BLaER1 treated with 17β-estradiol and CSF1 and Interleukin-3, amounts not matched to agents 10 nM and 100 nM (cell line): Measurements from ENCODE around the gene ENOX1.

Experiments
- H3K27ac ChIP-seq, 11 experiments: shearing (Covaris generic); formaldehyde crosslinking; 2 replicates each; pipeline ENCODE4 v1.8.1; 2022
- H3K27me3 ChIP-seq, 11 experiments: shearing (Covaris generic); formaldehyde crosslinking; 2 replicates each; pipeline ENCODE4 v1.8.1; 2022
- H3K36me3 ChIP-seq, 11 experiments: shearing (Covaris generic); formaldehyde crosslinking; 2 replicates each; pipeline ENCODE4 v1.8.1; 2022
- H3K4me1 ChIP-seq, 10 experiments: shearing (Covaris generic); formaldehyde crosslinking; 2 replicates each; pipeline ENCODE4 v1.8.1; 2022
- H3K4me2 ChIP-seq, 11 experiments: shearing (Covaris generic); formaldehyde crosslinking; 2 replicates each; pipeline ENCODE4 v1.8.1; 2022
- H3K4me3 ChIP-seq, 10 experiments: shearing (Covaris generic); formaldehyde crosslinking; 2 replicates each; pipeline ENCODE4 v1.8.1; 2022
- H3K9ac ChIP-seq, 11 experiments: shearing (Covaris generic); formaldehyde crosslinking; 2 replicates each; pipeline ENCODE4 v1.8.1; 2022
- H3K9me3 ChIP-seq, 11 experiments: shearing (Covaris generic); formaldehyde crosslinking; replicated peaks in 1 of 11; 2 replicates each; pipeline ENCODE4 v1.8.1; 2022
- H4K20me1 ChIP-seq, 11 experiments: shearing (Covaris generic); formaldehyde crosslinking; 2 replicates each; pipeline ENCODE4 v1.8.1; 2022
- Cebpa-rat ChIP-seq, 11 experiments: shearing (Covaris generic); IDR thresholded peaks; 2 replicates each; pipeline ENCODE4 v1.8.1; 2022

The ENOX1 gene

DNA sequence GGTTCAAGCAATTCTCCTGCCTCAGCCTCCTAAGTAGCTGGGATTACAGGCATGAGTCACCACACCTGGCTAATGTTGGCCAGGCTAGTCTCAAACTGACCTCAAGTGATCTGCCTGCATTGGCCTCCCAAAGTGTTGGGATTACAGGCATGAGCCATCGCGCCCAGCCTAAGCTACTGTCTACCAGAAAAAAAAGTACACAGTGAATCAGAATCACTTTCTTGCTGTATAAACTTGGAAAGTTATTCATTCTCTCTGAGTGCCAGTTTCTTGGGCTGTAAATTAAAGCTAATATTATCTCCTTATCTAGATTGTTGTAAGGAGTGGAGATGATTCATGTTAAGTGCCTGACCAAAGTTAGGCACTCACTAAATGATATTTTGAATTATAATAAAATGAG is 242.8 kb downstream of the ENOX1 start:
- no peak overlapping the region for H3K4me2 ChIP-seq
- H3K9me3 ChIP-seq: peaks cover 0 to 3% (median 0%) of the 10 kb centered on the region in 11 experiments; a peak in 4 of 22 replicates
- TF ChIP-seq Cebpa-rat (IDR thresholded peaks at IDR 0.05): no peak
- H3K9ac ChIP-seq: no peak overlapping the region
- H3K4me3 ChIP-seq: no peak overlapping the region
- no peaks in the 10 kb centered on the region for H4K20me1 ChIP-seq
- H3K36me3 ChIP-seq: no peaks in the 10 kb centered on the region
- H3K27me3 ChIP-seq: no peaks in the 10 kb centered on the region
- no peak overlapping the region for H3K27ac ChIP-seq
- H3K4me1 ChIP-seq: peaks cover 0 to 12% (median 0%) of the 10 kb centered on the region in 10 experiments; a peak in 6 of 20 replicates

DNA sequence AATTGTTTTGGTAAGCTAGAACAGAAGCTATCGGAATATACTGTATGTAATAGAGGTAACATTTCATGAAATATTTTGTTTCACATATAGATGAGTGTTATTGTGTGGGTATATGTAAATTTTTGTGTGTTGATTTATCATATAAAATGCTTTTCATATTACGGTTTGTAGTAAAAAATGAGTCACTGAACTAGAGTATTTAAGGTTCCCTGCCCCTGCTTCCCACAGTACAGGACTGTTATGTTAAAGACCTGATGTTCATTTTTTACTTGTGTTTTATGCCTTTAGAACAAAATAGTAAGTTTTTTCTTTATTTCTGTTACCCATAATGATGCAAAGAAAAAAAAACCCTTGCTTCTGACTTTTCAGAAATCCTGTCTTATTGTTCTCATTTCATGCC is 243.4 kb downstream of the ENOX1 start:
- H4K20me1 ChIP-seq: no peaks in the 10 kb centered on the region

DNA sequence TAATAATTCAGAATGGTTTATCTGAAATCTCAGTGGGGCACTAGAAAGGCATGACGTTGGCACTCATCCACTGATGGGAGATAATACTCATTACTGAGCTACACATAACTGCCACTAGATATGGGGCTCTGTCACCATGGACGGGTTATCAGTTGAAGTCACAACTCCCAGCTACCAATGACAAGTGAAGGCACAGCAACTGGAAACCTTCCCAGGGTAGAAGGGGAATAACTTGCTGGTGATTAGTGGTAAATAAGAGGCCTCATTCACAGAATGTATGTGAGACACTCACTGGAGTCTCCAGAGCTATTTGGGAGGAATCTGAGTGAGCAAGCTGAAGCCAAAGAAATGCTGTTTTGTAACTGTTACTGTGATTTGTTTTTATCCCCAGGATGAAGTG is 249.6 kb downstream of the ENOX1 start:
- TF ChIP-seq Cebpa-rat (IDR thresholded peaks at IDR 0.05): no peak
- Histone ChIP-seq H3K9ac (no peak overlapping the region), H3K27me3 (no peaks in the 10 kb centered on the region), H3K4me2 (no peak overlapping the region), H3K9me3 (peaks cover 0 to 7% (median 0%) of the 10 kb centered on the region in 11 experiments; a peak in 4 of 22 replicates), H4K20me1 (no peaks in the 10 kb centered on the region), H3K36me3 (no peaks in the 10 kb centered on the region), H3K4me1 (no peaks in the 10 kb centered on the region), H3K4me3 (no peak overlapping the region), H3K27ac (no peak overlapping the region)

More for the DNA sequence above, 243.4 kb downstream of the ENOX1 start:
- Histone ChIP-seq H3K27ac (no peak overlapping the region), H3K27me3 (no peaks in the 10 kb centered on the region), H3K9ac (no peak overlapping the region), H3K4me2 (no peak overlapping the region), H3K4me1 (peaks cover 0 to 12% (median 0%) of the 10 kb centered on the region in 10 experiments; a peak in 6 of 20 replicates), H3K36me3 (no peaks in the 10 kb centered on the region), H3K4me3 (no peak overlapping the region), H3K9me3 (peaks cover 0 to 7% (median 0%) of the 10 kb centered on the region in 11 experiments; a peak in 4 of 22 replicates)
- no peak for TF ChIP-seq Cebpa-rat (IDR thresholded peaks at IDR 0.05)

DNA sequence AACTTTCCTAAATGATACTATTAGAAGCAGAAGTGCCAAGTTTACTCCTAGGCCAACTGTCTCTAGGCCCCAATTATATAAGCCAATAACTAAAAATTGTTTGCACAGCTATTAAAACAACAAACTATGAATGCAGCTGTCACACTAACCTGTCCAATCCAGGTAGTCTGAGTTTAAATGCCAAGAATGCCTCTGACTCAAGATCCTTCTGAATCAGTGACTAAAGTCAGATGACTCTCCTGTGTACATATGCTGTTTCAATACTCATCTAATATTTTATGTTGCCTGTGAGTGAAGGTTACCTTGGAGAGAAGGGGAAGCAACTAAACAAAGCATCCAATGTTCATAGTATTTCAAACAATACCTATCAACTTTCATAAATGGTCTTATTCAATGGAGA is 257.0 kb downstream of the ENOX1 start:
- Histone ChIP-seq H3K4me1 (no peaks in the 10 kb centered on the region), H3K9ac (no peak overlapping the region), H3K27me3 (no peaks in the 10 kb centered on the region), H3K9me3 (no peaks in the 10 kb centered on the region), H4K20me1 (no peaks in the 10 kb centered on the region), H3K27ac (no peak overlapping the region), H3K36me3 (no peaks in the 10 kb centered on the region), H3K4me2 (no peak overlapping the region), H3K4me3 (no peak overlapping the region)
- TF ChIP-seq Cebpa-rat (IDR thresholded peaks at IDR 0.05): no peak

DNA sequence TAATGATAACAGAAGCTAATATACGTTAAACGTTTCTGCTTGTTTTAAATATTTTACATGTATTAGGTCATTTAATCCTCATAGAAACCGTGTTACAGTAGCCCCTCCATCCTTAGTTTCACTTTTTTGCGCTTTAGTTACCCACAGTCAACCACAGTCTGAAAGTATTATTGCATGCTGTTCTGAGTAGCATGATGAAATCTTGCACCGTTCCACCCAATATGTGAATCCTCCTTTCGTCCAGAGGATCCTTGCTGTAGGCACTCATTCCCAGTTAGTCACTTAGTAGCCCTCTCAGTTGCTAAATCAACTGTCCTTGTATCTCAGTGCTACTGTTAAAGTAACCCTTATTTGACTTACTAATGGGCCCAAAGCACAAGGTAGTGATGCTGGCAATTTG is 257.8 kb downstream of the ENOX1 start:
- no peak overlapping the region for H3K4me2 ChIP-seq
- no peak for TF ChIP-seq Cebpa-rat (IDR thresholded peaks at IDR 0.05)
- no peaks in the 10 kb centered on the region for H3K36me3 ChIP-seq
- no peak overlapping the region for H3K9ac ChIP-seq
- H3K27ac ChIP-seq: no peak overlapping the region
- H3K4me3 ChIP-seq: no peak overlapping the region
- H4K20me1 ChIP-seq: no peaks in the 10 kb centered on the region
- no peaks in the 10 kb centered on the region for H3K9me3 ChIP-seq
- H3K27me3 ChIP-seq: no peaks in the 10 kb centered on the region
- H3K4me1 ChIP-seq: no peaks in the 10 kb centered on the region

DNA sequence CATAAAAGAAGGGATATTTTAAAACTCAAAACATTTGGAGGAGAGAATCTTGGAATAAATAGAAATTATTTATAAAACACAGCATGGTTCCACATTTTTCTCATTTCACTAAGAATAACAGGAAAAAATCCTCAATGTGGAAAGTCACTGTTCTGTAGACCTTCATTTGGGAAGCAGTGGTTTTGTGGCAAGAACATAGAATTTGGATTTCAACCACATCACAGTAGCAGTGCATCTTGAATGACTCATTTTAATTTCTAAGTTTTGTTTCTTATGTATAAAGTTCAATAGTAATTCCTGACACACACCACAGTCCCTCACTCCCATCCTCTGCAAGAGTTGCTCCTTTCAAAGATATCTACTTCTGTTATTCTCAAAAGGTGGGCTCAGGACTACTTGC is 264.0 kb downstream of the ENOX1 start:
- TF ChIP-seq Cebpa-rat (IDR thresholded peaks at IDR 0.05): no peak
- Histone ChIP-seq H4K20me1 (no peaks in the 10 kb centered on the region), H3K4me2 (no peak overlapping the region), H3K4me1 (no peaks in the 10 kb centered on the region), H3K27ac (no peak overlapping the region), H3K27me3 (no peaks in the 10 kb centered on the region), H3K36me3 (no peaks in the 10 kb centered on the region), H3K4me3 (no peak overlapping the region), H3K9me3 (no peaks in the 10 kb centered on the region), H3K9ac (no peak overlapping the region)

DNA sequence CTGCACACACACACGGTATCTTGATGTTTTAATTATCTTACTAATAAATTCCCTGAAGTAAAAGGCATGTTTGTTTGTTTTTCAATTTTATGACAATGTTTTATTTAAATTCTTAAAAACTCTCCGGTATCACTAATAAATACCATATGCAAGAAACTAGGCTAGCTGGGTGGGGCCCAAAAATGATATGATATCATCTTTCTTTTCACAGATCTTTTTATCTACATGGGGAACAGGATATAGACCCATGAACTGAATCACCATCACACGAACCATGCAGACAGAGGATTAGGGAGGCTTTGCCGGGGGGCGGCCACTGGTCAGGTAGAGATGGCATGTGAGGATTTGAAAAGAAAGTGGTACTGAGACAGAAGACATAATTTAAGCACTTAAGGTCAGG is 266.4 kb downstream of the ENOX1 start:
- no peak for TF ChIP-seq Cebpa-rat (IDR thresholded peaks at IDR 0.05)
- Histone ChIP-seq H3K27ac (no peak overlapping the region), H3K4me2 (no peak overlapping the region), H3K27me3 (no peaks in the 10 kb centered on the region), H3K36me3 (no peaks in the 10 kb centered on the region), H3K4me1 (no peaks in the 10 kb centered on the region), H4K20me1 (no peaks in the 10 kb centered on the region), H3K9me3 (no peaks in the 10 kb centered on the region), H3K9ac (no peak overlapping the region), H3K4me3 (no peak overlapping the region)

DNA sequence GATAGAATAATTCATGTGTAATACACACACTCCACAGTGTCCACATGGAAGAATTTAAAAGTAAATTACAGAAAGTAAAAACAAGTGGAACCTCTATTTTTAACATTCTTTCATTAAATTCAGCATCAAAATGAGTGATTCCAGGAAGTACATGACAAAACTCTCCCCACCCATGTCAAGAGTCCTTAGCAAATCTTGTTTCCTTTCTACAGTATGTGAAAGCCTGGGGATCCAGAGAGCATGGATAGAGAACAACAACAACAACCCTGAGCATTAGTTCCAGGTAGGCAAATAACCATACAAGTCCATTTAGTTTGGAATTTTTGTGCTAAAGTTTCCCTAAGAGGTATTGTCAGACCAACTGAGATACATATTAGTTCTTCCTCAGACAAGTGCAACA is 267.9 kb downstream of the ENOX1 start:
- Histone ChIP-seq H3K9ac (no peak overlapping the region), H3K27ac (no peak overlapping the region), H3K9me3 (no peaks in the 10 kb centered on the region), H3K36me3 (no peaks in the 10 kb centered on the region), H3K27me3 (no peaks in the 10 kb centered on the region), H3K4me3 (no peak overlapping the region), H3K4me2 (no peak overlapping the region), H3K4me1 (no peaks in the 10 kb centered on the region), H4K20me1 (no peaks in the 10 kb centered on the region)
- TF ChIP-seq Cebpa-rat (IDR thresholded peaks at IDR 0.05): no peak

DNA sequence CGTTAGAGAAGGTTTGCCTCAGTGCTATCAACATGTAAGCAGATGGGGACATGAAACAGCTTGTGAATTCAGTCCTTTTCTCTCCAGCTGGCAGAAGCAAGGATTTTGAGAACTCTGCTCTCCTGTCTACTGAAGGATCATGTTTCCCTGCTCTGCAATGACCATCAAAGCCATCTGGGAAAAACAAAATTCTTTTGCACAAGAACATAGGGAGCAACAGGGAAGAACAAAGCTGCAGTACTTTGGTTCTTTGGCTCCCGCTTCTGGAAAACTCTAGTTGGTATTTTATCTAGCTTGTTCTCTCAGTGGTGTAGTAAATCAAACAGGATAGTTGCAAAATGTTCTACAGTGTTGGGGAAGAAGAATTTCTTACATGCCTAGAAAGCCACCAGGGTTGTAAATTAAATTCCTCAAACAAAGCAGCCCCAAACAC is 270.4 kb downstream of the ENOX1 start:
- no peak overlapping the region for H3K9ac ChIP-seq
- no peaks in the 10 kb centered on the region for H3K9me3 ChIP-seq
- no peak overlapping the region for H3K4me2 ChIP-seq
- H3K27me3 ChIP-seq: no peaks in the 10 kb centered on the region
- no peaks in the 10 kb centered on the region for H4K20me1 ChIP-seq
- no peak overlapping the region for H3K27ac ChIP-seq
- H3K4me1 ChIP-seq: no peaks in the 10 kb centered on the region
- H3K36me3 ChIP-seq: no peaks in the 10 kb centered on the region
- no peak for TF ChIP-seq Cebpa-rat (IDR thresholded peaks at IDR 0.05)
- H3K4me3 ChIP-seq: no peak overlapping the region

DNA sequence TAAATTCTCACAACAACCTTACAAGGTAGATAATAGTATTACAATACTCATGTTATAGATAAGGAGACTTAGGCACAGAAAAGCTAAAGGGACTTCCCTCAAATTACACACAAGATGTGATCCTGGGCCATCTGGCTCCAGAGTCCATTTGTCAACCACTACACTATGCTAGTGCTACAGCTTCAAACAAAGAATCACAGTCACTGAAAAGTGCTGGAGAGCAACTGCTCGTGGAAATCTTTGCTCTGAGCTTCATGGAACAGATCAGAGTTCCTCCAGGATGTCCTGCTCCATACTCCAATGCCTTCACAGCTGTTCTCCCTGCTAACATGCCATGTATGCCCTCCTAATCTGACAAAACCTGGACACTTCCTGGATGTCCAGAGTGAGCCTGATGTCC is 271.2 kb downstream of the ENOX1 start:
- H3K4me2 ChIP-seq: no peak overlapping the region
- H3K9me3 ChIP-seq: no peaks in the 10 kb centered on the region
- no peak overlapping the region for H3K4me3 ChIP-seq
- no peaks in the 10 kb centered on the region for H3K4me1 ChIP-seq
- no peaks in the 10 kb centered on the region for H4K20me1 ChIP-seq
- no peak for TF ChIP-seq Cebpa-rat (IDR thresholded peaks at IDR 0.05)
- H3K9ac ChIP-seq: no peak overlapping the region
- no peak overlapping the region for H3K27ac ChIP-seq
- H3K27me3 ChIP-seq: no peaks in the 10 kb centered on the region
- H3K36me3 ChIP-seq: no peaks in the 10 kb centered on the region
